IPS DF 6.9 (cell line): Measurements from ENCODE around the gene RPS8.
"Not testable (repeated sequence)": the region's sequence is repeated elsewhere in the genome, so short reads cannot be mapped to it uniquely, and the experiment has no call there.

Experiments
- DNase-seq: peaks from one replicate; pipeline ENCODE4 v3.0.0-alpha.2; 2013; ENCODE audit warnings: low read depth, low spot score
- H3K27ac ChIP-seq: one replicate; pipeline ENCODE4 v1.5.1; 2013; ENCODE audit warnings: low read length, control low read depth
- H3K27me3 ChIP-seq: 2 replicates; pipeline ENCODE4 v1.6.1; 2013; ENCODE audit warnings: mild to moderate bottlenecking, low read length; ENCODE audit not compliant: control insufficient read depth, insufficient read depth
- H3K36me3 ChIP-seq: 2 replicates; pipeline ENCODE4 v1.6.1; 2013; ENCODE audit warnings: low read length; ENCODE audit not compliant: control insufficient read depth, insufficient read depth
- H3K4me1 ChIP-seq: 2 replicates; pipeline ENCODE4 v1.6.1; 2013; ENCODE audit warnings: low read length; ENCODE audit not compliant: control insufficient read depth, insufficient read depth
- H3K4me3 ChIP-seq: 2 replicates; pipeline ENCODE4 v1.5.1; 2013; ENCODE audit warnings: mild to moderate bottlenecking, low read length
- H3K9me3 ChIP-seq: 2 replicates; pipeline ENCODE4 v1.6.1; 2013; ENCODE audit warnings: low read length, inconsistent platforms; ENCODE audit not compliant: control insufficient read depth, insufficient read depth
- WGBS: extraction: QIAGEN DNeasy Blood & Tissue Kit; methylation state at CpG from one replicate; pipeline ENCODE4 v1.1.7; 2013; ENCODE audit warnings: mixed read lengths, missing lambda C conversion rate; ENCODE audit not compliant: insufficient read length, insufficient coverage; 5-methylcytosine and 5-hydroxymethylcytosine counted together

Gene RPS8

DNA sequence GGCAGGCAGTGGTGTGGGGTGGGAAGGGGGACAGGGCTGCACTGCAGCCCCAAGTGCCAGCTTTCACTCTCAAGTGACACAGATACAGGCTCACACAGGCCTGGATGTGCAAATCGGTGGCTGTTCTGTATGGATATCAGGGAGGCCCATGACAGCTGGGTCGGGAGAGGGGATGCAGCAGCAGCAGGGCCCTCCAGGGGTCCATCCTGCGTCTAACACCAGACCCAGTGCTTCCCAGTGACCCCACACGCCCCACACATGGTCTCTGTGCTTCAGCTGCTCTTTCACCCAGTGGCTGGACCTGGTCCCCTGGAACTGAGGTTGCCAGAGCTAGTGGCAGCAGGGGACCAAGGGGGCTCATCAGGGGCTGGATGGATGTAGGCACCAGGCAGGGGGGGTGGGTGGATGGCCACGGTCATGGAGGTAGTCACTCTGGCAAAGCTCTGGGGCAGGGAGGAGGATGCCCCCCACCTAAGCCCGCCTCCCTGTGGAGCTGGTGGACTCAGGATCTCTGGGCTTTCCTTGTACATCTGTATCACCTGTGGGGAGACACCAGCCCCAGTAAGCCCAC is 46.9 kb downstream of the RPS8 start:
- WGBS: no CpG with 5 or more reads among the region's 6 CpGs
- H3K9me3 ChIP-seq: no peaks in the 10 kb centered on the region
- no peak overlapping the region for H3K4me3 ChIP-seq
- H3K36me3 ChIP-seq: no peaks in the 10 kb centered on the region
- H3K27me3 ChIP-seq: no peaks in the 10 kb centered on the region
- H3K4me1 ChIP-seq: no peaks in the 10 kb centered on the region; the same call in 1 of the 2 replicates
- H3K27ac ChIP-seq: no peak overlapping the region
- no peak for DNase-seq

GRCh38 chr1:44822981-44823451 is 47.7 kb downstream of the RPS8 start:
- no peak for DNase-seq
- no CpG with 5 or more reads among the region's 15 CpGs for WGBS
- no peak overlapping the region for H3K4me3 ChIP-seq
- no peaks in the 10 kb centered on the region for H3K9me3 ChIP-seq
- no peaks in the 10 kb centered on the region; the same call in 1 of the 2 replicates for H3K4me1 ChIP-seq
- H3K27ac ChIP-seq: no peak overlapping the region
- H3K36me3 ChIP-seq: no peaks in the 10 kb centered on the region
- no peaks in the 10 kb centered on the region for H3K27me3 ChIP-seq

DNA sequence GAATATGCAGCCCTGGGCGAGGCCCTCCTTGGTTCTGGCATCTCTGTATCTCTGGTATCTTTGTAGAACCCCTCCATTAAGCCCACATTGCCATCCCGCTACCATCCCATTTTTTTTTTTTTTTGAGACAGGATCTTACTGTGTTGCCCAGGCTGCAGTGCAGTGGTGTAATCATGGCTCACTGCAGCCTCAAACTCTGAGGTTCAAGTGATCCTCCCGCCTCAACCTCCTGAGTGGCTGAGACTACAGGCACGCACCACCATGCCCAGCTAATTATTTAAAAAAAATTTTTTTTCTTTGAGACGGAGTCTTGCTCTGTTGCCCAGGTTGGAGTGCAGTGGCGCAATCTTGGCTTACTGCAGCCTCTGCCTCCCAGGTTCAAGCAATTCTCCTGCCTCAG is 49.1 kb downstream of the RPS8 start:
- not testable (repeated sequence) for H3K4me3 ChIP-seq, H3K27me3 ChIP-seq, DNase-seq, H3K4me1 ChIP-seq, H3K36me3 ChIP-seq, H3K9me3 ChIP-seq, H3K27ac ChIP-seq
- WGBS: no CpG with 5 or more reads among the region's 6 CpGs

DNA sequence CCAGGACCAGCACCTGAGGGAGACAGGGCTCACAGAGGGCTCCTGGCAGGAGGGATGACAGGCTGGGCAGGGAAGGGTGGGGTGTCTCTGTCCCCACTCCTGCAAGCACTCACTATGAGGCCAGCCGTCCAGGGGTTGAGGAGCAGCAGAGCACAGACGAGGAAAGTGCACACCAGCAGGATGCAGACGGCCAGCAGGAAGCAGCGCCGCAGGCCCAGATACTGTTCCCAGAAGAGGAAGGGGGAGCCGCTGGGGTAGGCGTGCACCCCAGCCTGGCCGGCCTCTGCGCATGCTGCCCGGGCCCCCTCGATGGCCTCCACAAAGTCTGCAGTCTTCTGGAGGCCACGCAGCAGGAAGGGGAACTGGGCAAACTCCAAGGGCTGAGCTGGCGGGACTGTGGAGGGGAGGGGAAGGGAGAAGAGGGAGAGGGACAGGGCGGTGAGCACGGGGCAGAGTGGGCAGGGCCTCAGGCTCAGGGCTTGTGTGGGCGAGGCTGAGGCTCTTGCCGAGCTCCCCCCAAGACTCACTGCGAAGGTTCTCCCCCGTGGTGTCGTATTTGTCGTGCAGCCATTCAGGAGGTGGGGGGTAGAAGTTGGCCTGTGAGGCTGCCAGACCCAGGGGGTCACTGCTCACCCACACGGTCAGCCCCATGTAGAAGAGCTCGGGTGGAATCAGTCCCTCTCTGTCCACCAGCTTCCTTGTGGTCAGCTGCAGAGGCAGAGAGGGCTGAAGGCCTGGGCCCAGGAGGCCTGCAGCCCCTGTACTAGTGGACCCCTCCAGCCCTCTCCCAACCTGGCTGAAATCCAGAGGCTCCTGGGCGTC is 51.2 kb downstream of the RPS8 start:
- no CpG with 5 or more reads among the region's 24 CpGs for WGBS
- DNase-seq: no peak
- Histone ChIP-seq H3K4me3 (no peak overlapping the region), H3K27me3 (no peaks in the 10 kb centered on the region), H3K27ac (no peak overlapping the region), H3K9me3 (no peaks in the 10 kb centered on the region), H3K36me3 (no peaks in the 10 kb centered on the region), H3K4me1 (peaks cover under 1% of the 10 kb centered on the region; the same call in 1 of the 2 replicates)

DNA sequence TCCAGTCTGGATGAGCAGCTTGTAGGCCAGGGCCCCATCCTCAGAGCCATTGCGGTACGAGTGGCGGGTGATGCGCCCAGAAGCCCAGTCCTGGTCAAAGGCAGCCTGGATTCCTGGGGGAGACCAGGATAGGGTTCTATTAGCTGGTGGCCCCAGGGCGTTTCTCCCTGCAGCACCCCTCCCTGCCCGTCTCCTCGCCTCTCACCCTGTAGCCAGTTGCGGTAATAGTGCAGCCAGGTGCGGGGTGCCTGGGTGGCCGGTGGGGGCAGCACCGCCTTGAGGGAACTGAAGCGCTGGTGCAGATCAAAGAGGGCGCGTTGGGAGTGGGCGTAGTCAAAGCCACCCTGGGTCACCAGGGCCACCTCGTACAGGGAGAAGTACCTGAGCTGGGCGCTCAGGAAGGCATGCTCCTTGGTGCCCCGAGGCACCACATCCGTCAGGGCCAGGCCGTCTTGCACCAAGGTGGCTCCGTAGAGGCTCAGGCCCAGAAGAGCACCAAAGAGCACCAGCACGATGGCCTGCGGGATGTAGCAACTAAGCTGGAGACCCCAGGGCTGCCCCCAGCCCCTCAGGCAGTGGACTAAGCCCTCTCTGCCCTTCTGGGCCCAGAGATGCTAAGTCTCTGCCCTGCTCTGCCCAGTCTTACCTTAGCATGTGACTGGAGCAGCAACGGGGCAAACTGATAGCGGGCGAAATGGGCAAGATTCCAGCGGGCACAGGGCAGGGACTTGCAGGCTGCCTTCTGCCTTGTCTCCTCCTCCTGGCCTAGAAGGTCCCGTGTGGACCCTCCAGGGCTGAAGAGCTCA is 52.1 kb downstream of the RPS8 start:
- Histone ChIP-seq H3K4me1 (peaks cover 4% of the 10 kb centered on the region), H3K27ac (no peak overlapping the region), H3K36me3 (no peaks in the 10 kb centered on the region), H3K4me3 (no peak overlapping the region), H3K27me3 (no peaks in the 10 kb centered on the region), H3K9me3 (no peaks in the 10 kb centered on the region)
- no CpG with 5 or more reads among the region's 28 CpGs for WGBS
- DNase-seq: no peak

DNA sequence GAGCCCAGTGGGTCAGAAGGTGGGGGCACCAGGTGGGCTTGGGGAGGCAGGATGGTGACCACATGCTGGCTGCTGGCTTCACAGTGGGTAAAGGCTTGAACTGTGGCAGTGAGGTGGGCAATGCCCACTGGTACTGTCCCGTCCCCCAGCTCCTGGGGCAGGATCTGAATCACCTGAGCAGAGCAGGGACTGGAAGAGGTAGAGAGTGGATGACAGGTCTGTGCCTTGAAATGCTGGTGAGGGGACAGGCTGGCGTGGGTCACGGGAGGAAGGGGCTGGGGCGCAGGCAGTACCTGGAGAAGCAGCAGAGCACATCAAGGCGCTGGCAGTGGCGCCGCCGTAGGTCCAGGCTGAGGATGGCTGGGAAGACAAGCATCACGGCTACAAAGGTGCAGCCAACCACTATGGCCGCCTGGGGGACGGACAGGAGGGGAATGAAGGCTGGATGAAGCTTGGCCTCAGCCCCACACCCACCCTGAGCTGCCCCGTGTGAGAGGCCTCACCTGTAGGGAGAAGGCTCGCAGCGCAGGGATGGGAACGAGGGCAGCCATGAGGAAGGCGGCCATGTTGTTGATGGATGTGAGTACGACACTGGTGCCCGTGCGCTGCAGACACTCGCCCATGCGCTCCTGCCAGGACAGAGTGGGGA is 52.8 kb downstream of the RPS8 start:
- Histone ChIP-seq H3K4me1 (peaks cover 4% of the 10 kb centered on the region), H3K4me3 (no peak overlapping the region), H3K9me3 (no peaks in the 10 kb centered on the region), H3K36me3 (no peaks in the 10 kb centered on the region), H3K27ac (no peak overlapping the region), H3K27me3 (no peaks in the 10 kb centered on the region)
- no CpG with 5 or more reads among the region's 21 CpGs for WGBS
- DNase-seq: no peak
